GM19468 (cell line): ENCODE results near the gene GALNT11.
A peak's percentile ranks its signal among the peaks of the same experiment; 100 is the strongest.

ENCODE experiments used
- ATAC-seq: cut with Tn5 transposase; IDR thresholded peaks from one replicate; pipeline ENCODE4 v1.9.1; 2021; ENCODE audit warnings: mild to moderate bottlenecking, moderate library complexity, moderate number of reproducible peaks; ENCODE audit not compliant: unreplicated experiment; ENCODE audit errors: extremely low read depth

Gene GALNT11

GRCh38 chr7:152140067-152140466, 114.6 kb downstream of the GALNT11 start:
- ATAC-seq = no peak

GRCh38 chr7:152140560-152140959, 115.1 kb downstream of the GALNT11 start:
- no peak for ATAC-seq

- ATAC-seq = no peak
These were observed 117.6 kb downstream of the GALNT11 start for GRCh38 chr7:152142976-152143595.

GRCh38 chr7:152144557-152145245, 119.2 kb downstream of the GALNT11 start:
- ATAC-seq = no peak

- no peak for ATAC-seq
These were observed 120.5 kb downstream of the GALNT11 start for GRCh38 chr7:152145853-152146466.

GRCh38 chr7:152148706-152149105, 123.2 kb downstream of the GALNT11 start:
- no peak for ATAC-seq

GRCh38 chr7:152149363-152149762, 123.9 kb downstream of the GALNT11 start:
- no peak for ATAC-seq

- no peak for ATAC-seq
These were observed 126.8 kb downstream of the GALNT11 start for GRCh38 chr7:152152267-152152666.

GRCh38 chr7:152158801-152159587, 133.5 kb downstream of the GALNT11 start:
- peak; percentile 83 for ATAC-seq

GRCh38 chr7:152161171-152161570, 135.7 kb downstream of the GALNT11 start:
- no peak for ATAC-seq

GRCh38 chr7:152162287-152162686, 136.8 kb downstream of the GALNT11 start:
- ATAC-seq = no peak
